LNCAP (cell line): ENCODE data around the gene CDKN1C.
A peak's percentile ranks its signal among the peaks of the same experiment; 100 is the strongest.

Experiments used
- TF ChIP-seq, protein P1 (sequence below): fragments of 450-650 bp; IDR thresholded peaks from 2 replicates; pipeline ENCODE4 v1.5.1; 2017; ENCODE audit warnings: mild to moderate bottlenecking

Gene CDKN1C

DNA sequence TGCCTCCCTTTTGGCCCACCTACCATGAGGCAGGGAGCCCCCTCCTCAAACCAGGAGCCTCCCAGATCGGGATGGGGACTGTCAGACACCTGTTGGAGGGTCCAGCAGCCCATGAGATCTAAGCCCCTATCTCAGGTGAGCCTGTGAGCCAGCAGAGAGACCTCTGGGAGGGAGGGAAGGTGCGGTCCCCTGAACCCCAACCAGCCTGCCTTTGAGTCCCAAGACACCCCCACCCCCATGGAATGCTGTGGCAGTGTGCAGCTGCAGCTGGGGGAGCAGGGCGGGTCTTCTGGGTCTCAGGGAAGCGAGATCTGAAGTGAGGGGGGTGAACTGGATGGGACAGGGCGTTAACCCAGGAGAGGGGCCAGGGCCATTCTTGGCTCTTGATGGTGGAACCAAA, 1.4 kb upstream of the CDKN1C start:
- TF ChIP-seq, protein P1, sequence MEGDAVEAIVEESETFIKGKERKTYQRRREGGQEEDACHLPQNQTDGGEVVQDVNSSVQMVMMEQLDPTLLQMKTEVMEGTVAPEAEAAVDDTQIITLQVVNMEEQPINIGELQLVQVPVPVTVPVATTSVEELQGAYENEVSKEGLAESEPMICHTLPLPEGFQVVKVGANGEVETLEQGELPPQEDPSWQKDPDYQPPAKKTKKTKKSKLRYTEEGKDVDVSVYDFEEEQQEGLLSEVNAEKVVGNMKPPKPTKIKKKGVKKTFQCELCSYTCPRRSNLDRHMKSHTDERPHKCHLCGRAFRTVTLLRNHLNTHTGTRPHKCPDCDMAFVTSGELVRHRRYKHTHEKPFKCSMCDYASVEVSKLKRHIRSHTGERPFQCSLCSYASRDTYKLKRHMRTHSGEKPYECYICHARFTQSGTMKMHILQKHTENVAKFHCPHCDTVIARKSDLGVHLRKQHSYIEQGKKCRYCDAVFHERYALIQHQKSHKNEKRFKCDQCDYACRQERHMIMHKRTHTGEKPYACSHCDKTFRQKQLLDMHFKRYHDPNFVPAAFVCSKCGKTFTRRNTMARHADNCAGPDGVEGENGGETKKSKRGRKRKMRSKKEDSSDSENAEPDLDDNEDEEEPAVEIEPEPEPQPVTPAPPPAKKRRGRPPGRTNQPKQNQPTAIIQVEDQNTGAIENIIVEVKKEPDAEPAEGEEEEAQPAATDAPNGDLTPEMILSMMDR: no peak

DNA sequence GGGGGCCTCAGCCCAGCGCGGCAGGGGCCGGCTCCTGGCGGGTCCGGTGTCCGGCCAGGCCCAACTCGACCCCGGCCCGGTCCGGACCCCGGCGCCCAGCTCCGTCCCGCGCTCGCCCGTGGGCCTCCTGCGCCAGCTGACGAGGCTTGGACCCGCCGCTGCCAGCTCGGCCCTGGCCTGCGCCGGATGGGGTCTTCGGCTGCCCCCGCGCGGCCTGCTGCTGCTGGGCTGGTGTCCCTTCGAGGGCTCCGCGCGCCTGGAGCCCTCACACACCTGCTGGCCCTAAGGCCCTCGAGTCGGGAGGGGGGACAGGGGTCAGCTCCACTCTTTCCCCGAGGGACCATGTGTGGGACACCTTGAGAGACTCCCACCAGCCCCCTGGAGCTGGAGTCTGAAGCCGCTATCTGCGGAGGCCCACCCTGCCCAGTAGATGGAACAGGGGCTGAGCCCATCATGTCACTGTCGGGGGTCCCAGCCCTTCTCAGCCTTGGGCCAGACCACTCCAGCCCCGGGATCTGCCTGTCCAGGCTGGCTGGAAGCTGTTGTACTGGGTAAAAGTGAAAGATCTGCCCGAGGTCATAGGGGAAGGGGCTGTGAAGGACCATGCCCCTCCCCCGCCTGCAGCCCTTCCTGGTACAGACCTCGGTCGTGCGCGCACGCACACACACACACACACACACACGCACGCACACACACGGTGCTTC, 768 bp upstream of the CDKN1C start:
- TF ChIP-seq, protein P1: no peak

- TF ChIP-seq, protein P1: peak; percentile 24
Observed at GRCh38 chr11:2885017-2885677, 428 bp downstream of the CDKN1C start.

- TF ChIP-seq, protein P1: no peak
Observed at GRCh38 chr11:2883979-2884815, 1.4 kb downstream of the CDKN1C start.

DNA sequence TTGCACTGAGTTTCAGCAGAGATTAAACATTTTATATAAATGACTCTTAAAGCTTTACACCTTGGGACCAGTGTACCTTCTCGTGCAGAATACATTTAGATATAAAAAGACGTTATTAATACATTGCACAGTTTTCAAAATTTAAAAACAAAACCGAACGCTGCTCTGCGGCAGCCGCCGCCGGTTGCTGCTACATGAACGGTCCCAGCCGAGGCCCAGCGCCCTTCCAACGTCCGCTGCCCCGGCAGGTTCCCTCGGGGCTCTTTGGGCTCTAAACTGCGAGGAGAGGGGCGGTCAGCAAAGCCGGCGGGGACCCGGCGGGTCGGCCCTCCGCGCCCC, 2.0 kb downstream of the CDKN1C start:
- TF ChIP-seq, protein P1: no peak

DNA sequence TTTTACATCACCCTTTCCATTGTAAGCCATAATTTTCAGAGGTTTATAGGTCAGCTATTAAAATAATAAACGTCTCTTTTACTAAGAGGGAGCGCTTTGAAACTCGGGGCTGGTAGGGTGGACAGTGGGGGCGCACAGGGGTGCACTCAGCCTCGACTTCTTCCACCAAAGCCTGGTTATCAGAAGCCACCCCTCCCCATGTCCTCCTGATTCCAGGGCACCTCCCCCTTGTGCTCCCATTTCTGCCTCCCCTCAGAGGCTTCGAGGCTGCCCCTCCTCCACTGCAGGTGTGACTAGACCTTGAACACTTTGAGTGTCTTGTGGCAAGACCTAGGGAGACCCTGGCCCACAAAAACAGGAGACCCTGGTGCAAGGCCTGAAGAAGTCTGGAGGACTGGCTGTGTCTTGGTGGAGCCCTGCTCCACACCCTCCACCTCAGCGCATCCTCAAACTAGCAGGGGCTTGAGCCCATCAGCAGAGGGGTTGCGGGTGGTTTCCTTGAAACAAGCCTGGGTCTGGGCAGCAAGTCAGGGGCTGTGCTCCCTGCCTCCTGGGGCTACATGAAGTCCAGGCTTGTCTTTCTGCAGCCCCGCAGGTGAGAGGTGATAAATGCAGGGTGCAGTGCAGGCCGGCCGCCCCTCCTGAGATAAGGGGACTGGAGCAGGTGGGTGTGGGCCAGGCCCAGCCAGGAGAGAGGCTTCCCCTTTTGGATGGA, 3.0 kb downstream of the CDKN1C start:
- TF ChIP-seq, protein P1: no peak

- TF ChIP-seq, protein P1: no peak
Observed at GRCh38 chr11:2881981-2882375, 3.6 kb downstream of the CDKN1C start.
